Epithelial cell of esophagus (primary cell): ENCODE measurements around the gene CEP63.
A peak's percentile ranks its signal among the peaks of the same experiment; 100 is the strongest.

Experiments used
- DNase-seq: peaks from one replicate; pipeline ENCODE4 v3.0.0; 2010; ENCODE audit warnings: low read depth
- H3K4me3 ChIP-seq: 2 replicates; pipeline ENCODE4 v1.5.1; 2011; ENCODE audit warnings: mild to moderate bottlenecking, low read length, control low read depth
- TF ChIP-seq, protein P1 (sequence below): IDR thresholded peaks from 2 replicates; pipeline ENCODE4 v1.5.1; 2011; ENCODE audit warnings: low read depth, mild to moderate bottlenecking, low read length, control low read depth, inconsistent platforms; ENCODE audit not compliant: insufficient read depth; ENCODE audit errors: missing control alignments

CEP63 gene

DNA sequence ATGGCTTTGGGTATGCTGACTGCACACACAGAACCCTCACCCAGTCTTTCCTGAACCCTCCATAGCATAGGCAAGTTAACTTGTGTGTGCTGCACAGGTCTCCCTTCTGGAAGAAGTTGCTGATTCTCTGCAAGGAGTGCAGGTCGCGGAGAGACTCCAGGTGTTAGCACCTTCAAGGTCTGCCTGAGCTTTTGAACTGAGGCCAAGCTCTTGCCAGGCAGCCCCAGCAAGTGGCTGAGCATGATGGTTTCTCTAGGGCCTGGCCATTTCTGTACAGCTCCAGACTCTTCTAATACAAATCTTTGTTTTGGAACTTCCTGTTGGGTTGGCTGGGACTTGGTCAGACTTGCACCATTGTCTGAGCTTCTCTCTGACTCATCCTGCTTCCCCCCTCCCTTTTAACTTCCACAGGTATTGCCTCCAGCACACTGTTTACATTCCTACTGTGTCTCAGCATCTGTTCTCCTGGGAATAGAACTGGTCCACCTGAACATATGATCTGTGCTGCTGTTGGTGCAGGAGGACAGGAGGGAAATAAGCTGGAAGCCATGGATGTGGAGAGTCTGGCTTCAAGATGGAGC is 111.6 kb downstream of the CEP63 start:
- TF ChIP-seq, protein P1, sequence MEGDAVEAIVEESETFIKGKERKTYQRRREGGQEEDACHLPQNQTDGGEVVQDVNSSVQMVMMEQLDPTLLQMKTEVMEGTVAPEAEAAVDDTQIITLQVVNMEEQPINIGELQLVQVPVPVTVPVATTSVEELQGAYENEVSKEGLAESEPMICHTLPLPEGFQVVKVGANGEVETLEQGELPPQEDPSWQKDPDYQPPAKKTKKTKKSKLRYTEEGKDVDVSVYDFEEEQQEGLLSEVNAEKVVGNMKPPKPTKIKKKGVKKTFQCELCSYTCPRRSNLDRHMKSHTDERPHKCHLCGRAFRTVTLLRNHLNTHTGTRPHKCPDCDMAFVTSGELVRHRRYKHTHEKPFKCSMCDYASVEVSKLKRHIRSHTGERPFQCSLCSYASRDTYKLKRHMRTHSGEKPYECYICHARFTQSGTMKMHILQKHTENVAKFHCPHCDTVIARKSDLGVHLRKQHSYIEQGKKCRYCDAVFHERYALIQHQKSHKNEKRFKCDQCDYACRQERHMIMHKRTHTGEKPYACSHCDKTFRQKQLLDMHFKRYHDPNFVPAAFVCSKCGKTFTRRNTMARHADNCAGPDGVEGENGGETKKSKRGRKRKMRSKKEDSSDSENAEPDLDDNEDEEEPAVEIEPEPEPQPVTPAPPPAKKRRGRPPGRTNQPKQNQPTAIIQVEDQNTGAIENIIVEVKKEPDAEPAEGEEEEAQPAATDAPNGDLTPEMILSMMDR, result no peak
- no peak overlapping the region for H3K4me3 ChIP-seq
- DNase-seq, result peak; percentile 97

- TF ChIP-seq, protein P1, result no peak
- no peak overlapping the region for H3K4me3 ChIP-seq
- DNase-seq, result no peak
Measured at GRCh38 chr3:134598763-134599545, 113.1 kb downstream of the CEP63 start.

DNA sequence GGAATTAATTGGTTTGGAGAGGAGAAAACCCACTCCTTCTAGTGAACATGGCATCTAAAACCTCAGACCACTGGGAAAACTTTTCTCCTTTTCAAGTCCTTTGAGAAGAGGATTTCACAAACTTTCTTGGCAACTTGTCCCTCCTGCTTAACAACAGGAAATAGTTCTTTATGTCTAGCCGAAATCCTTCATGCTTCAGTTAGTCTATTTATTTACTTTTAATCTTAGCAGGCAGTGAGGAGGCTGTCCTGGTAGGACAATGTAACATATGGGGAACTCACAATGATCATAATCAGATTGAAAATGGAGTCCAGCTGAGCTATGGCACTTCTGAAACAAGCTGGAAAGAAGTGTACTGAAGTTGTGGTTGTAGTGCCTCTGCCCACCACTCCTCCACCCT is 114.3 kb downstream of the CEP63 start:
- peak; percentile 24 for DNase-seq
- no peak overlapping the region for H3K4me3 ChIP-seq

DNA sequence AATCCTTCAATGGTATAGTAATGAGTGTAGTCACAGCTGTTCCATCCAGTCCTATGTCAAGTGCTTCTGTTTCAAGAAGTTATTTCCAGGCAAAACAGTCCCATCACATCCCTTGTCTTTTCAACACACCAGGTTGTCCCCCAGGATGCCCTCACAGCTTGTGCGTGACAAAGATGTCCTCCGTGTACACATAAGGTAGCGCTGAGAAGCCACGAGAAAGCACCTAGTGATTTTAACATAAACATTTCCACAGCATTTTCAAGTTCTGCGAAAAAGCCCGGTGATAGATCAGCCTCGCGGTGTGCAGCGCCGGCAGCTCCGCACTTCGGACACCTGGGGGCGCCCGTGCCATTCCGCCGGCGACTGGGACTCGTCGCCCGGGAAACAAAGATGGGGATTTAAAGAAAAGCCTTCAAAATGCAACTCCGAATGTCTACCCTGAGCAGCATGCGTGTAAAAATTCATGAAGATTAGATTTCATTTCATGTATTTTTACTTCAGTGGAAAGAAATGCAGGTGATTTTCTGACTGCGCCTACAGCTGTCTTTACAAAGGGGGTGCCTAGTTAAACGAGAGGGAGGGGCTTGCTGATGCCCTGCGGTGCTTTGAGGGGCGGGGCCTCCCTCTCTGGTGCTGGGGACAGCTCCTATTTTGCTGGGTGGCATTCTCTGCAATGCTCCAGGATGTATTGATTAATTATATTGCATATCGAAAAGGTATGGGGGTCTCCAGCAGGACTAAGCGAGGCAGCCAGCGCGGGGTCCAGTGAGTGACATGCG is 115.0 kb downstream of the CEP63 start:
- TF ChIP-seq, protein P1, result peak; percentile 95
- no peak overlapping the region for H3K4me3 ChIP-seq
- peak; percentile 66 for DNase-seq

More for the DNA sequence above, 114.3 kb downstream of the CEP63 start:
- TF ChIP-seq, protein P1, result no peak

- TF ChIP-seq, protein P1, result no peak
- H3K4me3 ChIP-seq, result no peak overlapping the region
- no peak for DNase-seq
Measured at GRCh38 chr3:134601539-134602439, 115.9 kb downstream of the CEP63 start.

GRCh38 chr3:134602440-134602814 is 116.6 kb downstream of the CEP63 start:
- TF ChIP-seq, protein P1, result no peak
- no peak for DNase-seq
- no peak overlapping the region for H3K4me3 ChIP-seq
